Mammary epithelial cell (primary cell): ENCODE results near the gene RAB4A.

Experiments
- EZH2 ChIP-seq: IDR thresholded peaks from 2 replicates; pipeline ENCODE4 v1.6.1; 2012; ENCODE audit warnings: low read length, inconsistent platforms, borderline replicate concordance
- TF ChIP-seq, protein P1 (sequence below), 2 donors: IDR thresholded peaks in 1 of 2; conservative IDR thresholded peaks in 1 of 2; 2 replicates each; pipeline ENCODE4 v1.5.1; 2011 to 2012; ENCODE audit warnings: inconsistent platforms in 2 of 2, low read length in 2 of 2, mild to moderate bottlenecking in 2 of 2, control low read depth in 1 of 2, low read depth in 1 of 2; ENCODE audit not compliant: insufficient read depth in 1 of 2; ENCODE audit errors: extremely low read depth in 1 of 2

- TF ChIP-seq, protein P1, sequence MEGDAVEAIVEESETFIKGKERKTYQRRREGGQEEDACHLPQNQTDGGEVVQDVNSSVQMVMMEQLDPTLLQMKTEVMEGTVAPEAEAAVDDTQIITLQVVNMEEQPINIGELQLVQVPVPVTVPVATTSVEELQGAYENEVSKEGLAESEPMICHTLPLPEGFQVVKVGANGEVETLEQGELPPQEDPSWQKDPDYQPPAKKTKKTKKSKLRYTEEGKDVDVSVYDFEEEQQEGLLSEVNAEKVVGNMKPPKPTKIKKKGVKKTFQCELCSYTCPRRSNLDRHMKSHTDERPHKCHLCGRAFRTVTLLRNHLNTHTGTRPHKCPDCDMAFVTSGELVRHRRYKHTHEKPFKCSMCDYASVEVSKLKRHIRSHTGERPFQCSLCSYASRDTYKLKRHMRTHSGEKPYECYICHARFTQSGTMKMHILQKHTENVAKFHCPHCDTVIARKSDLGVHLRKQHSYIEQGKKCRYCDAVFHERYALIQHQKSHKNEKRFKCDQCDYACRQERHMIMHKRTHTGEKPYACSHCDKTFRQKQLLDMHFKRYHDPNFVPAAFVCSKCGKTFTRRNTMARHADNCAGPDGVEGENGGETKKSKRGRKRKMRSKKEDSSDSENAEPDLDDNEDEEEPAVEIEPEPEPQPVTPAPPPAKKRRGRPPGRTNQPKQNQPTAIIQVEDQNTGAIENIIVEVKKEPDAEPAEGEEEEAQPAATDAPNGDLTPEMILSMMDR (conservative IDR thresholded peaks at IDR 0.05 in 1 of 2, IDR thresholded peaks at IDR 0.05 in 1 of 2; ENCODE audit: extremely low read depth in 1 of 2, insufficient read depth in 1 of 2, low read depth in 1 of 2, low read length in 2 of 2), result no peak
- no peak for TF ChIP-seq EZH2
Observed at GRCh38 chr1:229318056-229318455, 47.1 kb downstream of the RAB4A start.
